GM12878 (cell line): ENCODE measurements around the gene ACCSL. TPM values are rescaled to one million over a fixed set of nuclear protein-coding genes. Genes with fewer than 3 reads are reported as not detected.

ENCODE experiments used
- ATAC-seq: fragments of 200-7000 bp; cut with Tn5 transposase; 3 replicates; pipeline ENCODE4 v1.9.1; 2020; ENCODE audit warnings: mild to moderate bottlenecking, moderate library complexity
- BruUV-seq: library from RNA; stranded (reverse); fragments of 400-500 nt; replicated peaks from 2 replicates; lab custom pipeline; 2021; lab: Mats Ljungman, UMichigan
- CTCF ChIA-PET: fragments of 300-600 bp; sonication (Branson Sonifier 250); formaldehyde crosslinking; extraction: SDS; loops from one replicate; lab custom pipeline; 2021; ENCODE audit warnings: inconsistent platforms; lab: Yijun Ruan, JAX
- POLR2A ChIA-PET: fragments of 350-600 bp; formaldehyde crosslinking; extraction: SDS; loops from one replicate; lab custom pipeline; 2021; ENCODE audit warnings: inconsistent platforms; lab: Charles Lee
- RAD21 ChIA-PET: fragments of 300-600 bp; sonication (Branson Sonifier 250); formaldehyde crosslinking; loops from one replicate; lab custom pipeline; 2023; ENCODE audit warnings: antibody characterized with exemption; ENCODE audit not compliant: unreplicated experiment; lab: Charles Lee
- SMC1A ChIA-PET: fragments of 300-600 bp; sonication (Branson Sonifier 250); formaldehyde crosslinking; loops from one replicate; lab custom pipeline; 2023; ENCODE audit not compliant: unreplicated experiment, uncharacterized antibody; lab: Charles Lee
- DNase-seq: peaks from one replicate; pipeline ENCODE4 v3.0.0-alpha.2; 2011; ENCODE audit warnings: low read depth, low spot score
- FAIRE-seq: peaks from 3 replicates; lab custom pipeline; 2011; peaks lifted over from hg19 to GRCh38; lab: Jason Lieb, UNC
- H2AFZ ChIP-seq: 2 replicates; pipeline ENCODE4 v1.6.0; 2011; ENCODE audit warnings: low read depth, low read length, control low read depth; ENCODE audit not compliant: control insufficient read depth
- H3K27ac ChIP-seq: 2 replicates; pipeline ENCODE4 v1.5.1; 2011; ENCODE audit warnings: control low read depth; ENCODE audit not compliant: control insufficient read depth, insufficient read depth
- H3K27me3 ChIP-seq, 2 experiments: replicated peaks in 1 of 2; 2 replicates each; pipeline versions ENCODE4 v1.6.0 to v1.6.1; 2011; ENCODE audit warnings: low read length in 1 of 2; ENCODE audit not compliant: control insufficient read depth in 2 of 2, insufficient read depth in 2 of 2
- H3K36me3 ChIP-seq, 2 experiments: 2 replicates each; pipeline ENCODE4 v1.5.1; 2011; ENCODE audit warnings: low read length in 1 of 2; ENCODE audit not compliant: control insufficient read depth in 2 of 2, insufficient read depth in 2 of 2
- H3K4me1 ChIP-seq: 2 replicates; pipeline ENCODE4 v1.6.1; 2011; ENCODE audit warnings: mild to moderate bottlenecking, low read length, moderate library complexity, mixed read lengths; ENCODE audit not compliant: control insufficient read depth, insufficient read depth
- H3K4me2 ChIP-seq: 2 replicates; pipeline ENCODE4 v1.6.0; 2011; ENCODE audit warnings: control low read depth; ENCODE audit not compliant: control insufficient read depth, insufficient read depth
- H3K4me3 ChIP-seq: fragments of 200-600 bp; sonication (generic); 2 replicates; pipeline ENCODE4 v1.5.1; 2016
- H3K79me2 ChIP-seq: 2 replicates; pipeline ENCODE4 v1.6.0; 2011; ENCODE audit warnings: low read length; ENCODE audit not compliant: control insufficient read depth, insufficient read depth
- H3K9ac ChIP-seq: 2 replicates; pipeline ENCODE4 v1.8.0; 2011; ENCODE audit warnings: low read length, control low read depth, mixed read lengths; ENCODE audit not compliant: control insufficient read depth, insufficient read depth
- H3K9me3 ChIP-seq: replicated peaks from 3 replicates; pipeline ENCODE4 v1.5.1; 2011; ENCODE audit warnings: mild to moderate bottlenecking, low read length; ENCODE audit not compliant: control insufficient read depth, insufficient read depth
- H4K20me1 ChIP-seq: 2 replicates; pipeline ENCODE4 v1.6.0; 2011; ENCODE audit not compliant: control insufficient read depth, insufficient read depth
- BACH1 ChIP-seq: fragments of 450-650 bp; IDR thresholded peaks from 2 replicates; pipeline ENCODE4 v1.6.1; 2017; ENCODE audit warnings: mild to moderate bottlenecking, borderline replicate concordance
- CEBPZ ChIP-seq: fragments of 150-350 bp; IDR thresholded peaks from 2 replicates; pipeline ENCODE4 v1.6.1; 2016; ENCODE audit warnings: low read depth, low read length
- EP300 ChIP-seq, 2 experiments: fragments of 150-350 bp in 1 of 2; IDR thresholded peaks; 2 replicates each; pipeline ENCODE4 v1.6.1; 2011 to 2012; ENCODE audit warnings: low read depth in 2 of 2, low read length in 2 of 2, borderline replicate concordance in 1 of 2, improper control_type of control experiment in 1 of 2, inconsistent platforms in 1 of 2; ENCODE audit not compliant: control insufficient read depth in 1 of 2
- GATAD2B ChIP-seq: fragments of 450-650 bp; conservative IDR thresholded peaks from 2 replicates; pipeline ENCODE4 v1.6.1; 2017; ENCODE audit warnings: low read depth, mild to moderate bottlenecking, moderate library complexity
- HDAC2 ChIP-seq: fragments of 200-600 bp; sonication (generic); IDR thresholded peaks from 2 replicates; pipeline ENCODE4 v1.6.1; 2017
- IRF5 ChIP-seq: fragments of 450-650 bp; IDR thresholded peaks from 2 replicates; pipeline ENCODE4 v1.6.1; 2017; ENCODE audit warnings: borderline replicate concordance
- JUNB ChIP-seq: IDR thresholded peaks from 2 replicates; pipeline ENCODE4 v1.6.1; 2016; ENCODE audit warnings: antibody characterized with exemption, mild to moderate bottlenecking
- NR2C2 ChIP-seq: IDR thresholded peaks from 2 replicates; pipeline ENCODE4 v1.6.1; 2011; ENCODE audit warnings: borderline replicate concordance, low read depth; ENCODE audit not compliant: control insufficient read depth, insufficient read length
- NRF1 ChIP-seq: conservative IDR thresholded peaks from 2 replicates; pipeline ENCODE4 v1.6.1; 2011; ENCODE audit warnings: mild to moderate bottlenecking, low read depth, low read length, improper control_type of control experiment
- PRDM15 ChIP-seq: fragments of 450-650 bp; formaldehyde crosslinking; IDR thresholded peaks from 2 replicates; pipeline ENCODE4 v1.4.0; 2020; ENCODE audit warnings: mild to moderate bottlenecking, moderate library complexity
- RB1 ChIP-seq: fragments of 450-650 bp; formaldehyde crosslinking; IDR thresholded peaks from 2 replicates; pipeline ENCODE4 v1.6.1; 2017; ENCODE audit warnings: mild to moderate bottlenecking, borderline replicate concordance
- RELA ChIP-seq: fragments of 450-650 bp; IDR thresholded peaks from 2 replicates; pipeline ENCODE4 v1.8.0; 2014; ENCODE audit warnings: borderline replicate concordance; ENCODE audit not compliant: partially characterized antibody
- SMAD1 ChIP-seq: fragments of 450-650 bp; IDR thresholded peaks from 2 replicates; pipeline ENCODE4 v1.6.1; 2018; ENCODE audit warnings: mild to moderate bottlenecking, low read depth; ENCODE audit not compliant: partially characterized antibody
- TCF3 ChIP-seq: IDR thresholded peaks from 2 replicates; pipeline ENCODE4 v1.6.1; 2012; ENCODE audit warnings: low read depth, mild to moderate bottlenecking, low read length, borderline replicate concordance; ENCODE audit not compliant: insufficient read depth
- ZNF207 ChIP-seq: fragments of 450-650 bp; IDR thresholded peaks from 2 replicates; pipeline ENCODE4 v1.6.1; 2014; ENCODE audit warnings: antibody characterized with exemption, mild to moderate bottlenecking, borderline replicate concordance
- WGBS: methylation state at CpG from one replicate; pipeline ENCODE4 v1.1.6; 2016; ENCODE audit warnings: low lambda C conversion rate; ENCODE audit not compliant: insufficient replicate concordance, insufficient coverage; ENCODE audit errors: missing lambda C conversion rate; 5-methylcytosine and 5-hydroxymethylcytosine counted together
- in situ Hi-C: fragments of 300-500 bp; cut with MboI; formaldehyde crosslinking; loops from 9 replicates; pipeline ENCODE4 v1.14.3; 2018; ENCODE audit warnings: mixed read lengths
- intact Hi-C: fragments of 100-400 bp; cut with micrococcal nuclease; formaldehyde crosslinking; loops from one replicate; pipeline ENCODE4 v1.14.2; 2022; ENCODE audit not compliant: unreplicated experiment
- polyA plus RNA-seq, 11 experiments: library from polyadenylated mRNA; depleted of rRNA in 4 of 11; unstranded in 6 of 11; stranded (reverse) in 5 of 11; fragments of >200 nt; fragmentation: Nextera tagmentation in 4 of 11; fragmentation: Illumina TruSeq in 1 of 11; extraction: Ambion mirVana in 4 of 11; extraction: Trizol in 1 of 11; gene quantifications; 1 replicate in 1 of 11; 2 replicates in 10 of 11; pipeline versions ENCODE4 v1.2.1 to v1.2.3, GENCODE V29; 2011 to 2016; ENCODE audit warnings: inconsistent platforms in 2 of 11, missing spikeins in 2 of 11, low read depth in 1 of 11
- total RNA-seq, 4 experiments: library from RNA; depleted of rRNA in 3 of 4; stranded (reverse); fragments of >200 nt in 3 of 4; fragmentation: Illumina TruSeq in 1 of 4; extraction: Trizol in 1 of 4; gene quantifications; 2 replicates each; pipeline versions ENCODE4 v1.2.1 to v1.2.3, GENCODE V29; 2013 to 2021

The ACCSL gene
- total and polyA plus RNA-seq, 10 of the 15 experiments (the other 5 are each of a cell fraction or from before 2014, with no cell fraction given) = 0.15 TPM; not detected in 9

- DNase-seq = no peak
- FAIRE-seq = no peak
- Histone ChIP-seq H3K4me3 (no peak overlapping the region), H3K4me2 (no peak overlapping the region), H3K4me1 (no peaks in the 10 kb centered on the region), H2AFZ (no peak overlapping the region), H3K9ac (no peak overlapping the region), H4K20me1 (no peaks in the 10 kb centered on the region), H3K27ac (no peak overlapping the region), H3K9me3 (peaks cover 2% of the 10 kb centered on the region; the same call in 2 of the 3 replicates), H3K79me2 (no peaks in the 10 kb centered on the region), H3K27me3 (peaks cover 0 to 3% of the 10 kb centered on the region in 2 experiments; a peak in 1 of 4 replicates), H3K36me3 (no peaks in the 10 kb centered on the region)
- in situ Hi-C loops = no loop called here
- ChIA-PET RAD21 (no interaction called here), SMC1A (no interaction called here), CTCF (no interaction called here), POLR2A (no interaction called here)
- ATAC-seq = no peak
- no TSS peak for BruUV-seq
- WGBS = 19% methylated on average over 3 of the region's 3 CpGs
- intact Hi-C loops = no loop called here
- TF ChIP-seq JUNB = no peak
- TF ChIP-seq NRF1 = no peak
- no peak for TF ChIP-seq RB1
- no peak for TF ChIP-seq PRDM15
- TF ChIP-seq TCF3 = no peak
- TF ChIP-seq HDAC2 = no peak
- no peak for TF ChIP-seq CEBPZ
- TF ChIP-seq BACH1 = no peak
- no peak for TF ChIP-seq RELA
- no peak for TF ChIP-seq IRF5
- no peak for TF ChIP-seq NR2C2
- no peak for TF ChIP-seq SMAD1
- no peak for TF ChIP-seq ZNF207
- TF ChIP-seq EP300 (IDR thresholded peaks at IDR 0.05; ENCODE audit: borderline replicate concordance in 1 of 2, control insufficient read depth in 1 of 2, low read depth in 2 of 2, low read length in 2 of 2) = no peak
- no peak for TF ChIP-seq GATAD2B
Observed at GRCh38 chr11:44028816-44029506, 18.8 kb upstream of the ACCSL start.
